ENCODE measurements around the gene ZSCAN23.

DNA sequence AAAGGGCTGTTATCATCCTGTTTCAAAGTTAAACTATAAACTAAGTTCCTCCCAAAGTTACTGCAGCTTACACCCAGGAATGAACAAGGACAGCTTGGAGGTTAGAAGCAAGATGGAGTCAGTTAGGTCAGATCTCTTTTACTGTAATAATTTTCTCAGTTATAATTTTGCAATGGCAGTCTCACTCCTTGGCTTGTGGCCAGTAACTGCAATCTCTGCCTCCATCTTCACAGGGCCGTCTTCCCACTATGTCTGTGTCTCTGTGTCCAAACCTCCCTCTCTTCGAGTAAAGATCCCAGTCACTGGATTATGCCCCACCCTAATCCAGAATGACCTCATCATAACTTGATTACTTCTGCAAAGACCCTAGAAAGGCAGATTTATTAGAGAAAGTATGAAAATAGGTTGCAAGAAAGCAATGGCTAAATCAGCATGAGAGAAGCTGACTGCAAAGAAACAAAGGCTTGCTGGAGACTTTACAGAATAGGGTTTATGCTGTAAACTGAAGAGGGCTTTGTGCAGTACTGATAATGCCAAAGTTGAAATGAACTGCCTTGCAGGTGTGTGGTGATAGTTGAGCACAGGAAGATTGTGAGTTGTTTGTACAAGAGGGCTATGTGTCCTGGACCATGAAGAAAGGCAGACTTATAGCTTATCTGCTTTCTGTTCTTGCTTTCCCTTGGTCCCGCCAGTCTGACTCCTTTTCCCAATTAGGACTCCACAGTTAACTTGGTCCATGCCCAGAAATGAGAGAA, 43.9 kb upstream of the ZSCAN23 start:
- TF ChIP-seq, protein P1, sequence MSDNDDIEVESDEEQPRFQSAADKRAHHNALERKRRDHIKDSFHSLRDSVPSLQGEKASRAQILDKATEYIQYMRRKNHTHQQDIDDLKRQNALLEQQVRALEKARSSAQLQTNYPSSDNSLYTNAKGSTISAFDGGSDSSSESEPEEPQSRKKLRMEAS (IDR thresholded peaks at IDR 0.05) = no peak
- TF ChIP-seq TAF1 (IDR thresholded peaks at IDR 0.05; ENCODE audit: low read depth) (no peak), EGR1 (IDR thresholded peaks at IDR 0.05) (no peak), CEBPB (IDR thresholded peaks at IDR 0.05) (no peak), EP300 (IDR thresholded peaks at IDR 0.05; ENCODE audit: borderline replicate concordance) (no peak), RAD21 (IDR thresholded peaks at IDR 0.05; ENCODE audit: low read depth) (no peak), FOXM1 (IDR thresholded peaks at IDR 0.05; ENCODE audit: borderline replicate concordance, low read depth) (no peak), CREB1 (IDR thresholded peaks at IDR 0.05; ENCODE audit: low read depth) (no peak), NFIC (IDR thresholded peaks at IDR 0.05) (no peak)

All from Ishikawa (cell line).